Measurements from ENCODE around the gene DNAJB4.

The DNAJB4 gene

GRCh38 chr1:78032996-78033796 is 28.5 kb downstream of the DNAJB4 start:
- intact Hi-C loops (cut with DNase I): no loop called here

GRCh38 chr1:78033797-78034172 is 29.0 kb downstream of the DNAJB4 start:
- intact Hi-C loops (cut with DNase I): no loop called here
- DNase-seq: no peak

More at GRCh38 chr1:78032996-78033796, 28.5 kb downstream of the DNAJB4 start:
- DNase-seq: no peak

- intact Hi-C loops (cut with DNase I): no loop called here
- no peak for DNase-seq
Observed at GRCh38 chr1:78035121-78035520, 30.4 kb downstream of the DNAJB4 start.

- intact Hi-C loops (cut with DNase I): no loop called here
- DNase-seq: no peak
Observed at GRCh38 chr1:78036450-78036849, 31.7 kb downstream of the DNAJB4 start.

- DNase-seq: no peak
- intact Hi-C loops (cut with DNase I): no loop called here
Observed at GRCh38 chr1:78038071-78038470, 33.3 kb downstream of the DNAJB4 start.

- intact Hi-C loops (cut with DNase I): no loop called here
- no peak for DNase-seq
Observed at GRCh38 chr1:78038491-78038939, 33.8 kb downstream of the DNAJB4 start.

GRCh38 chr1:78040484-78041089 is 35.8 kb downstream of the DNAJB4 start:
- no peak for DNase-seq
- intact Hi-C loops (cut with DNase I): no loop called here

GRCh38 chr1:78043436-78043835 is 38.7 kb downstream of the DNAJB4 start:
- no peak for DNase-seq
- intact Hi-C loops (cut with DNase I): no loop called here

GRCh38 chr1:78044796-78045562 is 40.2 kb downstream of the DNAJB4 start:
- intact Hi-C loops (cut with DNase I): no loop called here
- no peak for DNase-seq

- intact Hi-C loops (cut with DNase I): no loop called here
- DNase-seq: no peak
Observed at GRCh38 chr1:78045563-78045925, 40.8 kb downstream of the DNAJB4 start.

- peak in 4 of 10 donors; percentile 4 to 75 (median 40) for DNase-seq
- intact Hi-C loops (cut with DNase I): no loop called here
Observed at GRCh38 chr1:78045926-78046778, 41.4 kb downstream of the DNAJB4 start, which contains the start of gene GIPC2. Gene GIPC2, plus strand, starts transcription at chr1:78045966. Its CDS starts 129 bp downstream, at chr1:78046095.

GRCh38 chr1:78047106-78047505 is 42.4 kb downstream of the DNAJB4 start:
- no peak for DNase-seq
- intact Hi-C loops (cut with DNase I): no loop called here

GRCh38 chr1:78047631-78048030 is 42.9 kb downstream of the DNAJB4 start:
- no peak for DNase-seq
- intact Hi-C loops (cut with DNase I): no loop called here

- DNase-seq: no peak
- intact Hi-C loops (cut with DNase I): no loop called here
Observed at GRCh38 chr1:78048446-78048845, 43.7 kb downstream of the DNAJB4 start.

- intact Hi-C loops (cut with DNase I): no loop called here
- DNase-seq: no peak
Observed at GRCh38 chr1:78049396-78049795, 44.7 kb downstream of the DNAJB4 start.

- DNase-seq: no peak
- intact Hi-C loops (cut with DNase I): no loop called here
Observed at GRCh38 chr1:78051005-78051404, 46.3 kb downstream of the DNAJB4 start.

- DNase-seq: no peak
- intact Hi-C loops (cut with DNase I): no loop called here
Observed at GRCh38 chr1:78052685-78053405, 48.1 kb downstream of the DNAJB4 start.

- no peak for DNase-seq
- intact Hi-C loops (cut with DNase I): no loop called here
Observed at GRCh38 chr1:78053498-78053897, 48.8 kb downstream of the DNAJB4 start.

- DNase-seq: no peak
- intact Hi-C loops (cut with DNase I): no loop called here
Observed at GRCh38 chr1:78054559-78054958, 49.8 kb downstream of the DNAJB4 start.

GRCh38 chr1:78054972-78055371 is 50.2 kb downstream of the DNAJB4 start:
- intact Hi-C loops (cut with DNase I): no loop called here
- DNase-seq: no peak

Measured in posterior cingulate gyrus (tissue), 11 donors.